NCI-H510A (cell line): Measurements from ENCODE around the gene PDGFRB.

Experiments
- DNase-seq: peaks from one replicate; lab custom pipeline; 2025; lab: John Stamatoyannopoulos, UW

Gene PDGFRB

GRCh38 chr5:150163035-150163434, 7.4 kb upstream of the PDGFRB start:
- DNase-seq: no peak

- DNase-seq: no peak
These were observed 6.5 kb upstream of the PDGFRB start for GRCh38 chr5:150162142-150162513.

GRCh38 chr5:150161242-150162141, 5.8 kb upstream of the PDGFRB start:
- peak; percentile 7 for DNase-seq

- no peak for DNase-seq
These were observed 4.9 kb upstream of the PDGFRB start for GRCh38 chr5:150160448-150161081.

GRCh38 chr5:150159741-150160179, 4.1 kb upstream of the PDGFRB start:
- DNase-seq: no peak

- DNase-seq: no peak
These were observed 3.4 kb upstream of the PDGFRB start for GRCh38 chr5:150159031-150159430.

GRCh38 chr5:150158170-150158949, 2.7 kb upstream of the PDGFRB start:
- DNase-seq: no peak

GRCh38 chr5:150157168-150157567, 1.5 kb upstream of the PDGFRB start:
- DNase-seq: no peak

- no peak for DNase-seq
These were observed 895 bp upstream of the PDGFRB start for GRCh38 chr5:150156540-150156939.

GRCh38 chr5:150156027-150156368, 353 bp upstream of the PDGFRB start:
- no peak for DNase-seq

GRCh38 chr5:150154618-150155128, 972 bp downstream of the PDGFRB start:
- DNase-seq: no peak

- no peak for DNase-seq
These were observed 1.6 kb downstream of the PDGFRB start for GRCh38 chr5:150153957-150154617.

- no peak for DNase-seq
These were observed 2.2 kb downstream of the PDGFRB start for GRCh38 chr5:150153483-150153882.

GRCh38 chr5:150152636-150153462, 2.8 kb downstream of the PDGFRB start:
- DNase-seq: no peak

- no peak for DNase-seq
These were observed 6.0 kb downstream of the PDGFRB start for GRCh38 chr5:150149618-150150017.

GRCh38 chr5:150148117-150148927, 7.3 kb downstream of the PDGFRB start:
- DNase-seq: no peak

- no peak for DNase-seq
These were observed 8.0 kb downstream of the PDGFRB start for GRCh38 chr5:150147670-150148069.

GRCh38 chr5:150146862-150147601, 8.6 kb downstream of the PDGFRB start:
- DNase-seq: no peak

- no peak for DNase-seq
These were observed 9.4 kb downstream of the PDGFRB start for GRCh38 chr5:150146235-150146634.
